AG08395 (cell line): Measurements from ENCODE around the gene SH3BP5L.

Experiments used
- DNase-seq: peaks from one replicate; pipeline ENCODE4 v3.0.0; 2012; ENCODE audit warnings: mixed read lengths, low spot score

The SH3BP5L gene

GRCh38 chr1:248776991-248777390, 48.7 kb downstream of the SH3BP5L start:
- DNase-seq: no peak

- DNase-seq: no peak
Measured at GRCh38 chr1:248775441-248775840, 50.3 kb downstream of the SH3BP5L start.
